ENCODE results near the gene INTS11. TPM values are rescaled to one million over a fixed set of nuclear protein-coding genes. Genes with fewer than 3 reads are reported as not detected.

The INTS11 gene
- total and polyA plus RNA-seq, 2 of the 8 experiments (the other 6 are each of a cell fraction or from before 2014, with no cell fraction given): 113 to 243 TPM

DNA sequence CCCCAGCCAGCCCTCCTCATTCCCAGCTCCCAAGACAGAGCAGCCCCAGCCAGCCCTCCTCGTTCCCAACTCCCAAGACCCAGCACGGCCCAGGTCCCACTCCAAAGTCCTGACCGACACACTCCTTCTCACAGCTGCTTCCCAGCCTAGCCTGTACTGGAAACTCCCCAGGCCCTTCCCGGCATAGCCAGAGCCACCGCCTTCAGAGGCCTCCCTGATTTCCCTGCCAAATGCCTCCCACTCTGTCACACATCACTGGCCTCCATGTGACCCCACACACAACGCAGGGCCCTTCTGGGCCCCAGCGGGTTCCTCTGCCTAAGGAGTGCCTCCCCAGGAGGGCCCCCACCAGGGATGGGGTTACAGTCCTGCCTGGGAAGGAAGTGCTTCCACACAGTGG is 53.6 kb downstream of the INTS11 start (continued):
- TF ChIP-seq JUN (IDR thresholded peaks at IDR 0.05; ENCODE audit: low read depth, low read length): no peak
- no peak for TF ChIP-seq CREB1 (IDR thresholded peaks at IDR 0.05)
- TF ChIP-seq TEAD4 (IDR thresholded peaks at IDR 0.05; ENCODE audit: low read depth, low read length): no peak
- TF ChIP-seq EP300 (IDR thresholded peaks at IDR 0.05; ENCODE audit: borderline replicate concordance in 1 of 2, low read depth in 2 of 2, low read length in 2 of 2): no peak
- TF ChIP-seq HDAC2 (IDR thresholded peaks at IDR 0.05; ENCODE audit: borderline replicate concordance in 1 of 2, low read depth in 2 of 2, low read length in 2 of 2): no peak

Data from H1 (cell line).